ENCODE data around the gene SPATA13. TPM values are rescaled to one million over a fixed set of nuclear protein-coding genes. Genes with fewer than 3 reads are reported as not detected.

The SPATA13 gene
- total and polyA plus RNA-seq, 2 donors (not counting 1 experiment from before 2014, with no cell fraction given), result 11.6 to 24.6 TPM

DNA sequence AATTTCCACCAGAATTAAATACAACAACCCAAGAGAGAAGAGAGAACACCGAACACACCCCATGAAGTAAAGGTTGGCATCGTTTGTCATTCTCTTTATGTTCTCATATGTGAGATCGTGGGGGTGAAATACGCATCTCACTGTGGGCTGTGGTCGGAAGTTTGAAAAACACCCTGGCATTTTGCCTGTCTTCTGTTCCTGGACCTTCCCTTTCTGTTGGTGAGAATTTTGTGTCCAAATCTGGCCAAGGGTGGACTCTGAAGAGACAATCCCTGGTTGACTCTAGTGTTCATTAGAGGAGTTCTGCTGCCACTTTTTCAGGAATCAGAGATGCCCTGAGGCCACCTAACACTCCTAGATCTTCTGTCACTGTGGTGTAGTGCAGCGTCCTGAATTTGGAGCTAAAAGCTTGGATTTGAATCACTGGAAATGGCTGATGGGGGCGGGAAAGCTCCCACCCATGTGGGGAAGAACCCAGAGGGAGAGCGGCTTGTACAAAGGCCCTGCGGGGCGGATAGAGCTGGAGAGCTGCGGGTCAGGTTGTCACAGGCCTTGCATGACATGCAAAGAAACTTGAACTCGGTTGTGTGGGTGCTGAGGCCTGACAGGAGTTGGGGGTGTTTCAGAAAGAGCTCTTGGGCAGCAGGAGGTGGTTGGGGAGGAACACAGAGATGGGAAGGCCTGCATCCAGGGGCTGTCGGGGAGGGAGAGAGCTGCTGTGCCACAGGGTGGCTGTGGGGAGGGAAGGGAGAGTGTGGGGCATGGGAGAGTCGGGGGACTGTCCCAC lies 11.1 kb upstream of the SPATA13 start:
- peak; percentile 49 to 56 for DNase-seq (ENCODE audit: low read depth in 2 of 2)
- H3K27ac ChIP-seq (ENCODE audit: insufficient read depth, low read length), result peak overlapping the region; percentile 83
- no peaks in the 10 kb centered on the region for H3K36me3 ChIP-seq (ENCODE audit: control insufficient read depth, insufficient read depth, low read length)
- H3K4me3 ChIP-seq (replicated peaks in 1 of 4; ENCODE audit: control extremely low read depth in 1 of 4, insufficient read depth in 1 of 4, low read depth in 3 of 4, low read length in 4 of 4), result no peak overlapping the region
- H3K9ac ChIP-seq (ENCODE audit: insufficient read depth, low read length), result no peak overlapping the region
- H3K4me1 ChIP-seq (ENCODE audit: control insufficient read depth, extremely low read depth, insufficient read depth, low read length), result peaks cover 16% of the 10 kb centered on the region
- peak overlapping the region; percentile 4 for H3K4me2 ChIP-seq (ENCODE audit: extremely low read depth, insufficient read depth, low read length)
- H3K79me2 ChIP-seq (ENCODE audit: control insufficient read depth, insufficient read depth, low read length), result no peaks in the 10 kb centered on the region
- peak overlapping the region; percentile 48 for H2AFZ ChIP-seq (ENCODE audit: low read length)
- H3K27me3 ChIP-seq (ENCODE audit: control insufficient read depth, insufficient read depth, low read length), result no peaks in the 10 kb centered on the region
- no peaks in the 10 kb centered on the region for H4K20me1 ChIP-seq (ENCODE audit: control insufficient read depth, extremely low read depth, insufficient read depth, low read length)
- TF ChIP-seq, protein P1, sequence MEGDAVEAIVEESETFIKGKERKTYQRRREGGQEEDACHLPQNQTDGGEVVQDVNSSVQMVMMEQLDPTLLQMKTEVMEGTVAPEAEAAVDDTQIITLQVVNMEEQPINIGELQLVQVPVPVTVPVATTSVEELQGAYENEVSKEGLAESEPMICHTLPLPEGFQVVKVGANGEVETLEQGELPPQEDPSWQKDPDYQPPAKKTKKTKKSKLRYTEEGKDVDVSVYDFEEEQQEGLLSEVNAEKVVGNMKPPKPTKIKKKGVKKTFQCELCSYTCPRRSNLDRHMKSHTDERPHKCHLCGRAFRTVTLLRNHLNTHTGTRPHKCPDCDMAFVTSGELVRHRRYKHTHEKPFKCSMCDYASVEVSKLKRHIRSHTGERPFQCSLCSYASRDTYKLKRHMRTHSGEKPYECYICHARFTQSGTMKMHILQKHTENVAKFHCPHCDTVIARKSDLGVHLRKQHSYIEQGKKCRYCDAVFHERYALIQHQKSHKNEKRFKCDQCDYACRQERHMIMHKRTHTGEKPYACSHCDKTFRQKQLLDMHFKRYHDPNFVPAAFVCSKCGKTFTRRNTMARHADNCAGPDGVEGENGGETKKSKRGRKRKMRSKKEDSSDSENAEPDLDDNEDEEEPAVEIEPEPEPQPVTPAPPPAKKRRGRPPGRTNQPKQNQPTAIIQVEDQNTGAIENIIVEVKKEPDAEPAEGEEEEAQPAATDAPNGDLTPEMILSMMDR (conservative IDR thresholded peaks at IDR 0.05 in 1 of 2, IDR thresholded peaks at IDR 0.05 in 1 of 2; ENCODE audit: low read depth in 1 of 2, low read length in 2 of 2), result peak in 1 of 2 donors; percentile 0
- TF ChIP-seq EZH2 (IDR thresholded peaks at IDR 0.05; ENCODE audit: low read length, missing control alignments), result no peak
- no peaks in the 10 kb centered on the region for H3K9me3 ChIP-seq (ENCODE audit: control insufficient read depth, insufficient read depth, low read depth, low read length)

GRCh38 chr13:24150572-24150971 lies 9.9 kb upstream of the SPATA13 start:
- no peaks in the 10 kb centered on the region for H3K36me3 ChIP-seq (ENCODE audit: control insufficient read depth, insufficient read depth, low read length)
- no peaks in the 10 kb centered on the region for H4K20me1 ChIP-seq (ENCODE audit: control insufficient read depth, extremely low read depth, insufficient read depth, low read length)
- H3K27me3 ChIP-seq (ENCODE audit: control insufficient read depth, insufficient read depth, low read length), result no peaks in the 10 kb centered on the region
- H2AFZ ChIP-seq (ENCODE audit: low read length), result no peak overlapping the region
- DNase-seq (ENCODE audit: low read depth in 2 of 2), result no peak
- H3K9ac ChIP-seq (ENCODE audit: insufficient read depth, low read length), result no peak overlapping the region
- H3K27ac ChIP-seq (ENCODE audit: insufficient read depth, low read length), result no peak overlapping the region
- H3K79me2 ChIP-seq (ENCODE audit: control insufficient read depth, insufficient read depth, low read length), result no peaks in the 10 kb centered on the region
- TF ChIP-seq, protein P1 (conservative IDR thresholded peaks at IDR 0.05 in 1 of 2, IDR thresholded peaks at IDR 0.05 in 1 of 2; ENCODE audit: low read depth in 1 of 2, low read length in 2 of 2), result no peak
- TF ChIP-seq EZH2 (IDR thresholded peaks at IDR 0.05; ENCODE audit: low read length, missing control alignments), result no peak
- H3K4me2 ChIP-seq (ENCODE audit: extremely low read depth, insufficient read depth, low read length), result no peak overlapping the region
- H3K9me3 ChIP-seq (ENCODE audit: control insufficient read depth, insufficient read depth, low read depth, low read length), result no peaks in the 10 kb centered on the region
- peaks cover 16% of the 10 kb centered on the region for H3K4me1 ChIP-seq (ENCODE audit: control insufficient read depth, extremely low read depth, insufficient read depth, low read length)
- no peak overlapping the region for H3K4me3 ChIP-seq (replicated peaks in 1 of 4; ENCODE audit: control extremely low read depth in 1 of 4, insufficient read depth in 1 of 4, low read depth in 3 of 4, low read length in 4 of 4)

DNA sequence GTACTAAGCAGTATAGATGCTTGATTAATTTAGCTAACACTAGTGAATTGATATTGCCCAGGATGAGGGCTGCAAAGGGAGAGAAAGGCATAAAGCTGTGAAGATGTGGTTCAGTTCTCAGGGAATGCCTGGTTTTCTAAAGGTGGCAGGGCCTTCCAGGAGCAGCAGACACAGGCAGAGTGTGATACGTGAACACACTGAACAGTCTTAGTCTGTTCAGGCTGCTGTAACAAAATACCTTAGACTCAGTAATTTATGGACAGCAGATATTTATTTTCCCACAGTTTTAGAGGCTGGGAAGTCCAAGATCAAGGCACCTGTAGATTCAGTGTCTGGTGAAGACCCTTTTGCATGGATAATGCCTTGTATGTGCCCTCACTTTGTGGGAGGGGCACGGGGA lies 8.7 kb upstream of the SPATA13 start:
- Histone ChIP-seq H3K9me3 (ENCODE audit: control insufficient read depth, insufficient read depth, low read depth, low read length) (no peaks in the 10 kb centered on the region), H3K4me2 (ENCODE audit: extremely low read depth, insufficient read depth, low read length) (no peak overlapping the region), H3K36me3 (ENCODE audit: control insufficient read depth, insufficient read depth, low read length) (no peaks in the 10 kb centered on the region), H3K27ac (ENCODE audit: insufficient read depth, low read length) (no peak overlapping the region), H2AFZ (ENCODE audit: low read length) (no peak overlapping the region), H3K4me1 (ENCODE audit: control insufficient read depth, extremely low read depth, insufficient read depth, low read length) (peaks cover 16% of the 10 kb centered on the region), H3K79me2 (ENCODE audit: control insufficient read depth, insufficient read depth, low read length) (no peaks in the 10 kb centered on the region), H3K27me3 (ENCODE audit: control insufficient read depth, insufficient read depth, low read length) (no peaks in the 10 kb centered on the region), H3K9ac (ENCODE audit: insufficient read depth, low read length) (no peak overlapping the region), H3K4me3 (replicated peaks in 1 of 4; ENCODE audit: control extremely low read depth in 1 of 4, insufficient read depth in 1 of 4, low read depth in 3 of 4, low read length in 4 of 4) (no peak overlapping the region), H4K20me1 (ENCODE audit: control insufficient read depth, extremely low read depth, insufficient read depth, low read length) (no peaks in the 10 kb centered on the region)
- no peak for TF ChIP-seq EZH2 (IDR thresholded peaks at IDR 0.05; ENCODE audit: low read length, missing control alignments)
- TF ChIP-seq, protein P1 (conservative IDR thresholded peaks at IDR 0.05 in 1 of 2, IDR thresholded peaks at IDR 0.05 in 1 of 2; ENCODE audit: low read depth in 1 of 2, low read length in 2 of 2), result no peak
- DNase-seq (ENCODE audit: low read depth in 2 of 2), result no peak

All from fibroblast of lung (primary cell).